NCI-H2029 treated with DMSO at 0.1 percent for 48 hours (cell line): ENCODE results near the gene GPR183.

Source experiments
- DNase-seq: peaks from one replicate; lab custom pipeline; 2025; lab: John Stamatoyannopoulos, UW

GPR183 gene, protein sequence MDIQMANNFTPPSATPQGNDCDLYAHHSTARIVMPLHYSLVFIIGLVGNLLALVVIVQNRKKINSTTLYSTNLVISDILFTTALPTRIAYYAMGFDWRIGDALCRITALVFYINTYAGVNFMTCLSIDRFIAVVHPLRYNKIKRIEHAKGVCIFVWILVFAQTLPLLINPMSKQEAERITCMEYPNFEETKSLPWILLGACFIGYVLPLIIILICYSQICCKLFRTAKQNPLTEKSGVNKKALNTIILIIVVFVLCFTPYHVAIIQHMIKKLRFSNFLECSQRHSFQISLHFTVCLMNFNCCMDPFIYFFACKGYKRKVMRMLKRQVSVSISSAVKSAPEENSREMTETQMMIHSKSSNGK

DNA sequence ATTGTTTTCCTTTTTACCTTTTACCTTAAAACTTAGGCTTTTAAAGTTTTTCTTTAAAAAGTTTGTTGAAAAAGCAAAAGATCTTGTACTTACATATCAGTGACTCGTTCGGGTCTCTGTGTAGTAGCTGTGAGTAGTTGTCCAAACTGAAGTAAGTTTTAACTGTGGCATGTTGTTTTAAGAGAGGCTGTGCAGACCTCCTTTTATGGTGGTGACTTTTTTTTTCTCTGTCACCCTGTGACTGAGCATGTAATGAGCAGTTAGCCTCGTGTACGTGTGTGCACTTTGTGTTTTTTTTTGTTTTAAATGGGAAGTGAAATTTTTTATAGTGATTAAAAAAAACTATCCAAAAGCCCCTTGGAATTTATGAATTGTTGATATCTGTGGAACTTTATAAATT, at the start of gene GPR183:
Gene GPR183, minus strand, starts transcription at position 153 of the 400 bp plus-strand sequence. CDS start 11,254 bp downstream, outside the sequence.
- DNase-seq, result no peak

DNA sequence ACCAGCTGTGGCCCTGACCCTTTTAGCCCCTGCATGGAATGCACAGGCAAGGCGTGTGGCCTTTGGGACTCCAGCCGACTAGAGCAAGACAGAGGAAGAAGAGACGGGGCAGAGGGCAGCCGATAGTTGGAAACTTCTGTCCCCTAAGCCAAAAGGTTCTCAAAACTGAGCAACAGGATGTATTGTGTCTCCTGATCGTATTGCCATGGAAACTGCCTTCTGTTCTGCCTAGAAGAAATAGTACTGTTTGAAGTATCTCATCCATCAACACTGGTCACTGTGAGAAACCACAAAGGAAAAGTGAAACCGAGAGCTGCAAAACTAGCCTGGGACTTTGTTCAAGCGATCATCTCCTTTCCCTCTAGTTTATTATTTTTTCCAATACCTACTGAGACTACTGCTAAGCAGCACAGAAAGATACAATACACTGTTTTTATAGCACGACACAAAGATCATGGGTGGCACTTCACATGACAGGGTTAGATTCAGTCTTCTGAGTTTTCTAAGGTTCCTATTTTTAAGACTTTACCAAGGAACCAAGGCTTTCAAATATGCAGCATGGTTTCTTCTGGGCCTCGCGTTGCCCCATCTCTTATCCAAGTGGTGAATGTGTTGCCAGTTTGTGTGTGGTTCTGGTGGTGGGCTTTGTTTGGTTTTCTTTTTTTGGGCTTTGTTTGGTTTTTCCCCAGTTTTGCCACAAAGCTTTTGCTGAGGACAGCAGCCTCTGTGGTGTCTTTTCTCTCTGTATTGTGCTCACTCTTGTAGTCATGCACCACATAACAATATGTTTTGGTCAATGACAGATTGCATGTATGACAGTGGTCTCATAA, 49.3 kb upstream of the GPR183 start:
- DNase-seq, result no peak

DNA sequence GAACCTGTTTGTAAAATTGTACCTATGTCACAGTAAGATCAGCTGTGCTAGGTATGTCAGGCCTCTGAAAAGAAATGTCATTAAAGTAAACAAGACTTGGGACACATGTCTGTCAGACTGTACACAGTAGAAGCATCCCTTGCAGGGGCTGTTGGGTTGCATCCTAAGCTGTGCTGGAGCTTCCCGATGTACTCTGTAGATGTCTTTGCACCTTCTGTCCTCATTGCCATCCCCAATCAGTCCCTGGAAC, 48.7 kb upstream of the GPR183 start:
- no peak for DNase-seq

DNA sequence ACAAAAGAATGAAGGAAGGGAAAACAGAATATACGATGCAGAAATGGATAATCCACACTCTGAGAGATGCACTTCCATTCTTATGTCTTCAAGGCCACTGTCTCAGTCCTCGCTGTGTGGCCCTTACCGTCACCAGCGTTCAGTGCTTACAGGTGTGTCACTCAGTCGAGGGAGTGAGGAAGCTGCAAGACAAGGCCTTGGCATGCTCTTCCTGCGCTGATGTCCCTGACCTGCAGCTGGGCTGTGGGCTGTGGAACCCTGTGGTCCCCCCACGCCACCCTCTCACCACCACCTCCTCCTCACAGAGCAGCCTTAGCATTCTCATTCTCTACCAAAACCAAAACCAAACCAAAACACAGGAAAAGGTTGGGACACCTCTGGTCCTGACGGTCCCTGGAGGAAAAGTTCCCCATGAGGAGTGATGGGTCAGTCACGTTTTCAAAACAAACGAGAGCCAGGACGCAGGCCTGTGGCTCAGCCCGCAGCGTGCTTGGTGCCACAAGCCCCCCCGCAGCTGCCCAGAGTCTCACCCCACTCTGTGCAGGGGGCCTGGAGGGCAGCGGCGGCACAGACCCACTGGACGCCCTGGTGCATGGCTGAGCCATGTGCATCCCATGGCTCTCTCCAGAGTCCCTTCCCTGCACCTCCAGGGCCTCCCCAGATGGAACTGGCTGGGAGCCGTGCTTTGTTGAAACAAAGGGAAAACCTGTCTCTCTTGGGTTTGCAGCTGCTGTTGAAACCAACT, 48.2 kb upstream of the GPR183 start:
- DNase-seq, result no peak

DNA sequence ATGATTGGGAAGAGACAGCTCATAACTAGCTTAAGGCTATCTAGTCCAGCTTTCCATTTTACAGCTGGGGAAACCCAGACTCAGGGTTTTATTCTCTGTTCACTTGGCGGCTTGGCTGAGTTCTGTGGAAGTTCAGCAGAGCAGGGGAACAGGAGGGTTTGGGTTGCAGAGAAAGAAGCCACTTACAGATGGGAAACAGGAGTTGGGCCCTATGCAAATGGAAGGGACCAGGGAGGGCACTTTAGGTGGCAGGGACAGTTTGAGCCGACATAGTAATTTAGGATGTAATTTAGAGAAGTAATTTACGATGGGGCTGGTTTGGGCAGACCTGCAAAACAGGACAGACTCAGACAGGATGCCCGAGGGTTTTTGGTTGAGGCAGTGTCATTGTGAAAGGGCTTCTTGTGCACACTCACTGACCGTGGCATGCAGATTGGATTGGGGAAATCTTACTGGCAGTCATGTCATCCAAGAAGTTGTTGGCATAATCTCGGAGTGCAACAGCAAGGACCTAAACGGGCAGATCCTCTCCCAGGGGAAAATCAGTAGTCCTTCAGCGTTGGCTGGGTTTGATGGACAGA, 47.3 kb upstream of the GPR183 start:
- DNase-seq, result no peak

DNA sequence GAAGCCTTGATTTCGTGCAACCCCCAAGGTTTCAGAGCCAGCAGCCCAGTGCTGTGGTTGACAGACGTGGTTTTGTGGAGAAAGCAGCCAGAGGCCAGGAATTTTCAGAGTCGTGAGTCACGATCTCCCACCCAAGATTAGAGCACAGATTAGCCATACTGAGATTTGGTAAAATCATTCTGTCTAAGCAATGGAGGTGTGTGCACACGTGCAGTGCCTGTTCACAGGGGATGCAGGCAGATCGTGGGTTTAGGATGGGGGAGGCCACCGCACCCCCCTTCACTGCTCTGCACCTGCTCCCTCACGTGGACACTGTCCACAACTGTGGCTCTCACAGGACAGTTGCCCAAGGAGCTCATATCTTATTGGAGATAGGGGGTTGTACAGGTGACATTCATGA, 46.6 kb upstream of the GPR183 start:
- DNase-seq, result no peak

DNA sequence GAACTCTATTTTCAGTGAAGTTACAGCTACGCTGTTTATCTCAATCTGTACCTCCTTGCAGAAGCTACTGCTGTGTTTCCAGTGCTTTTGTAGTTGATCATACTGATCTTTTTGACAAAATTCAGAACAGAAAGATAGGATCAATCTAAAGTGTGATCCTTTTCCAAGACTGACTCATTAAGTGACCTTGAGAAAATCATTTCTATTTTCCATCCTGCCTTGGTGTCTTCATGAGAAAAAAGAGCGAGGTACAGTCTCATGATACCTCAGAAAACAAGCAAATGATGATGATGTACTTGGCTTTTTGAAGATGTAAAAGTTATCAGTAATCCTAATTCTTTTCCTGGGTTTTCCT, 46.0 kb upstream of the GPR183 start:
- no peak for DNase-seq

DNA sequence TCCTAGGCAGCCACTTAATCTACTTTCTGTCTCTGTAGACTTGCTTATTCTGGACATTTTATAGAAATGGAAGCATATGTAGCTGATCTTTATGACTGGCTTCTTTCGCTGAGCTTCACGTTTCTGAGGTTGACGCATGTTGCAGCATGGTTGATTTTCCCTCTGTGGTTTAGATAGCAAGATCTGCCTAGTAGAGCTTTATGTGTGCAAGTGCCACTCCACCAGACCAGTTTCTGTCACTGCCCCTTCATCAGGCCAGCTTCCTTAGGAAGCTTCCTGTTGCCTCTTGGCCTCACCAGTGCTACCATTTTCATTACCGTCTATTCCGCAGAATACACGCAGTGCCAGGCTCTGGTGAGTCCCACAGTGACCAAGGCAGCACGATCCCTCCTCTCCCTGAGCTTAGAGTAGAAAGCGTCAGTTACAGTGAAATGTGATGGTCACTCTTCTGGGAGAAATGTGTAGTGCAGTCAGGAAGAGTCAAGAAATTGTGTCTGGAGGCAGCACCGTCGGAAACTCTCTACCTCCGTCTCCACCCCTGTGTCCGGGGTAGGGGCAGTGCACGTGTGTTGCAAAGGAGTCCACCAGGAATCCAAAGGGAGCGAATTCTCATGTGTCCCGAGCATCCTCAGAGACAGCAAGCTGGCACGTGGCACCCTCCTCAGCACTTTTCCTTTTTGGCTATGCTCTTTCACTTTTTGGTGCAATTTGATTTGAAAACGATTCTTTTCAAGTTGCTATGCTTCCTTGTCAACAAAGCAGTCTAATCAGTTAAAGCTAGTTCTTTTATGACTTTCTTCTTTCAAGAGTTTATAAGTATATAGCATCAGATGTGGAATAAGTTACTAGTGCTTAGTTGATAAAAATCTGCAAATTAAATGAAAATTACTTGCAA, 45.4 kb upstream of the GPR183 start:
- DNase-seq, result no peak

DNA sequence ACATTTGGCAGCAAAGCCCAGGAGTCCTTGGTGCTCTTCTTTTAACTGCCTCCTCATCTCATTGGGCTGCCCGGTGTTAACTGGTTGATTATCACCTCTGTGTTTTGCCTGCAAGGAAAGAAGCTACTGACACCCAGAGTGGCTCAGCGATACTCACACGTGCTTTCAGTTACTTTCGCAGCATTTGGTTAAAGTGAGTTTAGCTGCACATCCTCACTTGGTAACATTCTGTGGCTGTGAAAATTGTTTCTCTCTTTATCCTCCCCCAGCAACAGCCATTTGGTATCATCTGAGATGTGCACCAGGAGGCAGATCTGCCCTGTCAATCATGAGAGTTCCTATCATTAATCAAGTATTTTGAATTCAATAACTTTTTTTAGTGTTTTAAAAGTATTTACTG, 44.6 kb upstream of the GPR183 start:
- no peak for DNase-seq

DNA sequence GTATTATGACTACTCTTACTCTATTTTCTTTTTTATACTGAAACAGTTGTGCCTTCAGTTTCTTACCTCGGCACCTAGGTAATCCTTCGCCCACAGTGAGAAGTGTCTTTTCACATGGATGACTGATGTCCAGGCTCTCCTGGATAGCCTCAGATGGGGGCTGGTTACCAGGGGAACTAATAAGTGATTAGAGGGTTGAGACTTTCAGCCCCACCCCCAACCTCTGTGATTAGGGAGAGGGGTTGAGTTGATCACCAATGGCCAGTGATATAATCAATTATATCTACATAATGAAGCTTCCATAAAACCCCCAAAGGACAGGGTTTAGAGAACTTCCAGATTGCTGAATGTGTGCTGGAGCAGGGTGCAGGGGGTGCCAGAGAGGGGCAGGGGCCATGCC, 43.0 kb upstream of the GPR183 start:
- no peak for DNase-seq

DNA sequence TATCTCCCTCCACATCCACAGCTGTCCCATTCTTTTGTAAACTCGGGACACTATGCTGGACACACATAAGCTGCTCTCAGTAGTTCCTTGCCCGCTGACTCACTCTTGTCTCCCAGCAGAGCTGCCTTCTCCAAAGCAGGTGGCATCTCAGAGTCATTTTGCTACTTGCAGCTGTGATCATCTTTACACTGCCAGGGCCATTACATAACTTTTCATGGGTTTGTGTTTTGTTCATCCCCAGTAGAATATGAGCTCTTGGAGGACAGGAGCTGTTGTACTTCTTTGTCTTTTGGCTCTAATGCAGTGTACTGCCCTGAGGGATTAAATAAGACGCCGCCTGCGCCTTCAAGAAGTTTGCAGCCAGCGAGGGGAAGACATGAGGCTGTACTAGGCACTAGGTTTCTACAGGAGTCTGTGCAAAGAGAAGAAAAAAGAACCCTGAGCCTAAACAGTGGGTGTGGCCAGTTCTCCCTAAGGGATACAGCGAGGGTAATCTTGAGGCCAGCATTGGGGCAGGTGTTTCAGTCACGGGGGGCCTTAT, 40.8 kb upstream of the GPR183 start:
- DNase-seq, result no peak

DNA sequence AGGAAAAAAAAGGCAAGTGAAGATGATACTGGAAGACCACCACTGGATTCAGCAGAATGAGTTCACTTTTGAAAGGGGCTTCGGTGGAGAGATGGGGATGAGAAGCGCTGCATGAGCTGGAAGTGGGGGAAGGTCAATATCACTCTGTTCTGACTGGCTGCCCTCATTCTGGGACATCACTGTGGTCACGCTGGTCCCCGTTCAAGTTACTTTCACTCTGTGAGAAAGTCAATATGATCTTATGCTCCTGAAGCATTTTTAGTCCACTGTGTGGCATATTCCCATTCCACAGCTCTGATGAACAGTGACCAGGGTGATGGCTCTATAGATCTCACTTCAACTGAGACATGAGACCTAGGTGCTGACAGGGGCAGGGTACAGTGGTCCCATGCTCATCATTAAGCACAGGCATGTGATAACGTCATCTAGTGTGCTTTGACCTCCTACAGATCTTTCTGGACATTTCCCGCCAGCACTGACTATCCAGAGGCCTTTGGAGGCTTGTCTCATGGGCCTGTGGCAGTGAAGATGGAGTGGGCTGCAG, 40.2 kb upstream of the GPR183 start:
- DNase-seq, result no peak

DNA sequence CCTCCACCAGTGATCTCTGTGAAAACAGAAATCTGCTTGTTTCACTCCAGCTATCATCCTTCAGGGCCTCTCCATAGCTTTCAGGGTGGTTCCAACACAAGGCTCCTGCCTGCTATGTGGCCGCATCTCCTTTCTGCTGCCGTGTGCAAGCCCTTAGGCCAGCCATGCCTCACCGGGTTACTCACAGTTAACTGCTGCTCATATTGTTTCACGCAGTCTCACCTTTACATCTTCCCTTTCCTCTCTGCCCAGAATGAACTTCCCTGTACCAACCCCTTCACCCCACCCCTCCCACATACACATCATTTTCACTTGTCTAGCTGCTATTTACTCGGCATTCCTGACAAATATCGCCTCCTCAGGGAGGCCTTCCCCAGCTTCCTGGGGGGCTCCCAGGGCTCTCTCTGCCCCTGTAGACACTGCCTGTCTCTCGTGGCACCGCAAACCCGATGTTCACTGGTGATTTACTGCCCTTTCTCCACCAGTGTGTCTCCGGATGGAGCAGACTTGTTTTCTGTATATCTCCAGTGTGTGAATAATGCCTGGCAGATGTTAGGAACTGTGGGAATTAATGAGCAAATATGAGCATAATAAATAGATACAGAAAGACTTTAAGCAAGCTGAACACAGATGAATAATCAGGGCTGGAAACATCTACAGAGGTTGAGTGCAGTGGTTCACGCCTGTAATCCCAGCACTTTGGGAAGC, 39.3 kb upstream of the GPR183 start:
- DNase-seq, result no peak

DNA sequence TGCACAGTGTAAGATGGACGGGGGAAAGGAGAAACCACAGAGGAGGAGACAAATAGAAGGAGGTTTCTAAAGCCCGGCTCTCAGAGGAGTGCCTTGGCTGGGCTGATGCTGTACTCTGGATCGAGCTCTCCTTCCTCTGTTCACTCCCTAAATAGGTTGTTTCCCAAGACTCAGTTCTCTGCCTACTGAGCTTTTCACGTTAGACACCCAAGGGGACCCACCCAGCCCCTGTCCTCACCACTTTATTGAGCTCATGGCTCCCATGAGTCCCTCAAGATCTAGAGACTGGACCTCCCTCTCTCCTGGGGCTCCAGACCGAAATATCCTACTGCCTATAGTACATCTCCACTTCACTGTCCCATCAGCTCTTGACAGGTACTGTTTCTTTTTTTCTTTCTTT, 38.1 kb upstream of the GPR183 start:
- DNase-seq, result no peak

DNA sequence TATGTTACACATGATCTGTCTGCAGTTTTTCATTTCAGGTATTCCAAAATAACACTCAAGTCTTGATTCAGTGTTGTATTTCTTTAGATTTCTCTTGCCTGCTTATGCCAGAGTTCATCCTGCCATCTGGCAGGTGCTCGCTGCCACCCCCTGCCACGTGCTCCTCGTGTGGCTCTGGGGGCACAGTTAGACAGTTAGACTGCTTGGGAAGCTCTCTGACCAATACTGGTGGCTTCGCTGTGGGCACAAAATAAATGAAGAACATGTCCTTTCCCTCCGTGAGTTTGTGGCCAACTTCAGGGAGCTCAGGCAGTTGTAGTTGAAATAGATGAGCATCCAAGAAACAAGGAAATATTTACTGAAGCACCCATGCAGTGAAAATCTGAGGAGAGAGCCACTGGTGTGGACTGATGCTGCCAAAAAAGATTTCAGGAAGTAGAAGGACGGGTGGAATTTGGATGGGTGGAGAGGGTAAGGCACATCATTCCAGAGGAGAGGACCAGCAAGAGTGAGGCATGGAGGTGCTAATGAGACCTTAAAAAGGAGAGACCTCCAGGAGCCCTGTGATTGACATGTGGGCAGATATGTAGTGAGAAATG, 37.5 kb upstream of the GPR183 start:
- DNase-seq, result no peak

DNA sequence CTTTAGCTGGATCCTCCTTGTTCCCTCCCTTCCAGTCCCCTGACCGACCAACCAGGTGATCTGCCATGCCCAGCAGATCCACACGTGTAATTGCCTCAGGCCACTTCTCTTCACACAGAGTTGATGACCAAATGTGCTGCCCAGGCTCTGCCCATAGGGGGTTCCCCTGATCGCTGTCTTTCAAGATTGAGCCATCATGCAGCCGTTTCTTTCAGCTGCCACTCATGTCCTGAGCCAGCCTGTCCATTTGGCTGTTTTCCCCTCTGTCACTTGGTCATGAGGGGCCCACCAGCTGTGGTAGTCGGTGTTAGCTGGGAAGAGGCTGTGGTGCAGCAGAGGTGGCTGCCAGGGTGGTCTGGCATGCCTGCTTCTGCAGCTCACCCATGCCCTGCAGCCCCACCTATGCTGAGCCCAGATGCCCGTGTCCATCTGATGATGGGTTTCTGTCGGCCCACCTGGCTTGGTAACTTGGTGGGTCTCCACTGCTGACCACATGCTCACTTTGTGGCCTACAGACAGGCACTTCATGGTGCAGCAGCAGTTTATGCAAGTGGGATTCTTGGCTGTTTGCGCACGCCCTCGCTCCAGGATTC, 35.6 kb upstream of the GPR183 start:
- no peak for DNase-seq

DNA sequence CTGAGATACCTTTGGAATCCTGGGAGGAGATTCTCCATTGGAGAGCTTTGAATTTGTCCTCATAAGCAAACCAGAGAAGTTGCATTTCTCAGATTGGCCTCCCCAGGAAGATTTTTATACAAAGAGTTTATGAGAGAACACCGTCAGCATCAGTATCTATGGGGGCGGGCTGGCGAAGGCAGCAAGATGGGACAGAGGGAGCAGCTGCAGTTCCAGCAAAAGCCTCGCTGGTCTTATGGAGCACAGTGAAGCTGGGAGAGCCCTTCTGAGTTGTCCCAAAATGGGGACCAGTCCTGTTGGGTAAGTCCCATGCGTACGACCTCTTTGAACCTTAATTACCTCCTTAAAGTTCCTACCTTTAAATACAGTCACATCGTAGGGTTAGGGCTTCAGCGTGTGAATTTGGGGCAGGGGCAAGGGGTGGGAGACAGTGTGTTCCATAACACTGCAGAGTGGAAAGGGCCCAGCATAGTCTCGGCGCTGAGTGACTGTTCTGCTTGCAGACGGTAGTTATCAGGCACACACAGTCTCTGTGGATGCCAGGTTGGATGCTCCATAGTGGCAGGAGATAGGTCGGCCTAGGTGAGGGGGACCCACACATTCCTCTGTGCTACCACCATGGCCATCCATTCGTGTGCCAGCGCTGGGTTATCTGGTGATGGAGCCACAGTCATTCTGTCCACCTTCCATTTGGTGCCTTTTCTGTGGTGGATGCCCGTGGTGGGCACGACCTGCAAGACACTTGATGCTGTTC, 34.9 kb upstream of the GPR183 start:
- DNase-seq, result no peak

DNA sequence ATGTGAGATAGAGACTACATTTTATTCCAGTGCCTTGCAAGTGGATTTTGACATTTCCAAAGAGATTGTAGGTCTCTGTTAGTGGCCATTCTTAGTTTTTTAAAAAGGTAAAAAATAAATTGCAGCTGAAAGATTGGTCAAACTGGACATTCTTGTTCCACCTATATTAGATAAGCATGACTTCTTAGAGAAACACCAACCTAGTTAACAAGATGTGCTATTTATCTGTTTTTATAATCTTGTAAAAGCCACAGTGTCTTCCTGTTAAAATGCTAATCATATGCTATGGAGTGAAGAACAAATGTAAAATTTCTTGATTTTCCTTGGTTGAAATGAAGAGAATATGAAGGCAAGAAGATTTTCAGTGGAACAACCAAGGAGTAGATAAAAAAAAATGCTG, 33.4 kb upstream of the GPR183 start:
- DNase-seq, result no peak
